ENCODE data around the gene EEF1A2.

EEF1A2 gene

DNA sequence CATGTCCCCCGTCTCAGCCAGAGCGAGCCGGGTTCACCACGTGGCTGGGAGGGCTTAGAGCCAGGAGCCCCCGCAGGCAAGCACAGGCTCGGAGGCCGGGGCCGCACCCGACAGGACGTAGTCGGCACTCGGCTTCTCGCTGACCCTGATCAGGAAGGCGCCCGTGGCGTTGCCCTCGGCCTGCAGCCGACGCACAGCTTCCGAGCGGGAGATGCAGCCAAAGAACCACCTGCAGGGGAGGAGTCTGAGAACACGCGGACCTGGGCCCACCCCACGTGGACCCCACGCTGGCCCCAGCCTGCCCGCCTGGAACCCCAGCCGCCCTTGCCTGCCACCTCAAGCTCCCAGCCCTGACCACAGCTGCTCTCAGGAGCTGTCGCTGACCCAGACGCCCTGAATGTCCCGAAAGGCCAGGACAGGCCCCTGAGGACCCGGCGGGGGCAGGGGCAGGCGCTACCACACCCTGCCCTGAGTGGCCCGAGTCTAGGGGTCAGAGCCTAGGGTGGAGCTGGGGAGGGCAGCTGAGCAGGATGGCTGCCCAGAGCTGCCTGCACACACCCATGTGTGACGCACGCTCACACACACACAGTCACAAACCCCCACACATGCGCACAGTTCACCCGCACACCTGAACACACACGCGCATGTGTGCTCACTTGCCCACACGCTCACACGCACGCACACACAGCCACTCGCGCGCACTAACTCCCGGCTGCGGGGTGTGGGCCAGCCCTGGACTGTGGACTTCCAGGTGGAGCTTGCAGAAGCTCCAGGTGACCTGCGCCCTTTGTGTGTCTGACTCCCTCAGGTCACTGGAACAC is 36.2 kb upstream of the EEF1A2 start:
- peak; percentile 32 for DNase-seq (ENCODE audit: extremely low read depth, insufficient read length)
- Histone ChIP-seq H3K36me3 (ENCODE audit: control insufficient read depth, insufficient read depth, low read length) (no peaks in the 10 kb centered on the region), H3K27me3 (replicated peaks; ENCODE audit: control insufficient read depth, insufficient read depth, low read length) (no peaks in the 10 kb centered on the region), H3K4me3 (replicated peaks; ENCODE audit: low read depth, low read length) (no peak overlapping the region)
- TF ChIP-seq, protein P1, sequence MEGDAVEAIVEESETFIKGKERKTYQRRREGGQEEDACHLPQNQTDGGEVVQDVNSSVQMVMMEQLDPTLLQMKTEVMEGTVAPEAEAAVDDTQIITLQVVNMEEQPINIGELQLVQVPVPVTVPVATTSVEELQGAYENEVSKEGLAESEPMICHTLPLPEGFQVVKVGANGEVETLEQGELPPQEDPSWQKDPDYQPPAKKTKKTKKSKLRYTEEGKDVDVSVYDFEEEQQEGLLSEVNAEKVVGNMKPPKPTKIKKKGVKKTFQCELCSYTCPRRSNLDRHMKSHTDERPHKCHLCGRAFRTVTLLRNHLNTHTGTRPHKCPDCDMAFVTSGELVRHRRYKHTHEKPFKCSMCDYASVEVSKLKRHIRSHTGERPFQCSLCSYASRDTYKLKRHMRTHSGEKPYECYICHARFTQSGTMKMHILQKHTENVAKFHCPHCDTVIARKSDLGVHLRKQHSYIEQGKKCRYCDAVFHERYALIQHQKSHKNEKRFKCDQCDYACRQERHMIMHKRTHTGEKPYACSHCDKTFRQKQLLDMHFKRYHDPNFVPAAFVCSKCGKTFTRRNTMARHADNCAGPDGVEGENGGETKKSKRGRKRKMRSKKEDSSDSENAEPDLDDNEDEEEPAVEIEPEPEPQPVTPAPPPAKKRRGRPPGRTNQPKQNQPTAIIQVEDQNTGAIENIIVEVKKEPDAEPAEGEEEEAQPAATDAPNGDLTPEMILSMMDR (IDR thresholded peaks at IDR 0.05; ENCODE audit: insufficient read depth, low read length, poor library complexity, severe bottlenecking) = no peak

DNA sequence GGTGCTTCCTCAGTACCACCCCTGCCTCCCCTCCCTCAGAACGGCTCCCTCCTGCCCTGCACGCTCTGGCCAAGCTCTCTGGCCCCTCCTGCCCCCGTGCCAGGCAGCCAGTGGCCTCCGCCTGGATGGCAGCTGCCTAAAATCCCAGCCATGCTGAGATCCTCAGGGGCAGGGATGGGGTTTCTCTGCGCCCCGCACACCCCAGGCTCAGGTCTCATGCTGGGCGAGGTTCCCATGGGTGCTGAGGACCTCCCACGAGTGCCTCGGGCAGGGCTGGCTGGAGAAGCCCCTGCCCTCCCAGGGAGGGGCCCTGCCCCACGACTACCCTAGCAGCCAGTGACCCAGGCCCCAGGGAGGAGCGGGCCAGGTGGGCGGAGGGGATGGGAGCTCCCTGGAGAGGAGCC is 35.5 kb upstream of the EEF1A2 start:
- H3K27me3 ChIP-seq (replicated peaks; ENCODE audit: control insufficient read depth, insufficient read depth, low read length) = no peaks in the 10 kb centered on the region
- TF ChIP-seq, protein P1 (IDR thresholded peaks at IDR 0.05; ENCODE audit: insufficient read depth, low read length, poor library complexity, severe bottlenecking) = no peak
- H3K4me3 ChIP-seq (replicated peaks; ENCODE audit: low read depth, low read length) = no peak overlapping the region
- H3K36me3 ChIP-seq (ENCODE audit: control insufficient read depth, insufficient read depth, low read length) = no peaks in the 10 kb centered on the region
- DNase-seq (ENCODE audit: extremely low read depth, insufficient read length) = peak; percentile 13

DNA sequence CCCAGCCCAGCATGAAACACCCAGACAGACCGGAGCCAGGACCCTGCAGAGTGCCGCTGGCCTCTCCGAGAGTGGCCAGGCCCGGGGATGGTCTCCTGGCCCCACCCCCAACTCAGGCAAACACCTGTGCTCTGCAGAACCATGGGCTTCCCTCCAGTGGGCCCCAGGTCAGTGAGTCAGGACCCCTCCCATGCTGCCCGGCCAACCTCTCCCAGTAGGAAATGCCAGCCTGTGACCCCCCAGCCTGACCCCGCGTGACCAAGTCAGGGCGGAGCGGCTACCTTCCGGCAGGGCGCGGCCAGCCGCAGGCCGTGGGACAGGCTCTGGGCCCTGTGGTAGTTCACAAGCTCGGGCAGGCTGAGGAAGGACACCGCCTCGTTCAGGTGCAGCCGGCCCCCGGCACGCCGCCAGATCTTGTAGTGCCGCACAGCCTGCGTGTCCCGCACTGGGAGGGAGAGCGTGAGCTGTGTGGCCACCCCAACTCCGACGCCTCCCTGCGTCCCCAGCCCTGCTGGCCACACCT is 35.0 kb upstream of the EEF1A2 start:
- Histone ChIP-seq H3K4me3 (replicated peaks; ENCODE audit: low read depth, low read length) (no peak overlapping the region), H3K36me3 (ENCODE audit: control insufficient read depth, insufficient read depth, low read length) (no peaks in the 10 kb centered on the region), H3K27me3 (replicated peaks; ENCODE audit: control insufficient read depth, insufficient read depth, low read length) (no peaks in the 10 kb centered on the region)
- TF ChIP-seq, protein P1 (IDR thresholded peaks at IDR 0.05; ENCODE audit: insufficient read depth, low read length, poor library complexity, severe bottlenecking) = no peak
- peak; percentile 17 for DNase-seq (ENCODE audit: extremely low read depth, insufficient read length)

DNA sequence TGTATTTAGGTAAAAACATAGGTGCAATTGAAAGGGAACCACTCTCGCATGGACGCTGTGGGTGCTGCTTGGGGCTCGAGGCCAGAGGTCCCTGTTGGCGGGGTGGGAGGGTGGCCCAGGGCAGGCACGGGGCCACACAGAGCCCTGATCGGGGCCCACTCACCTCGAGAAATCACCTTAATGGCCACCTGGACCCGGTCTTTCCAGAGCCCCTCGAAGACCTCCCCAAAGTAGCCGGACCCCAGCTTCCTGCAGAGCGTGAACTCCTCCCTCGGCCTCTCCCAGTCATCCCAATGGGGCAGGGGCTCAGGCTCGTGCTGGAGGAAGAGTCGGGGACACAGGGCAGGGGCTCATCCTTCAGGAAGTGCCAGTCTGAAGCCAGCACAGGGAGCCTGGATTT is 34.5 kb upstream of the EEF1A2 start:
- no peaks in the 10 kb centered on the region for H3K27me3 ChIP-seq (replicated peaks; ENCODE audit: control insufficient read depth, insufficient read depth, low read length)
- DNase-seq (ENCODE audit: extremely low read depth, insufficient read length) = no peak
- H3K4me3 ChIP-seq (replicated peaks; ENCODE audit: low read depth, low read length) = no peak overlapping the region
- TF ChIP-seq, protein P1 (IDR thresholded peaks at IDR 0.05; ENCODE audit: insufficient read depth, low read length, poor library complexity, severe bottlenecking) = no peak
- H3K36me3 ChIP-seq (ENCODE audit: control insufficient read depth, insufficient read depth, low read length) = no peaks in the 10 kb centered on the region

DNA sequence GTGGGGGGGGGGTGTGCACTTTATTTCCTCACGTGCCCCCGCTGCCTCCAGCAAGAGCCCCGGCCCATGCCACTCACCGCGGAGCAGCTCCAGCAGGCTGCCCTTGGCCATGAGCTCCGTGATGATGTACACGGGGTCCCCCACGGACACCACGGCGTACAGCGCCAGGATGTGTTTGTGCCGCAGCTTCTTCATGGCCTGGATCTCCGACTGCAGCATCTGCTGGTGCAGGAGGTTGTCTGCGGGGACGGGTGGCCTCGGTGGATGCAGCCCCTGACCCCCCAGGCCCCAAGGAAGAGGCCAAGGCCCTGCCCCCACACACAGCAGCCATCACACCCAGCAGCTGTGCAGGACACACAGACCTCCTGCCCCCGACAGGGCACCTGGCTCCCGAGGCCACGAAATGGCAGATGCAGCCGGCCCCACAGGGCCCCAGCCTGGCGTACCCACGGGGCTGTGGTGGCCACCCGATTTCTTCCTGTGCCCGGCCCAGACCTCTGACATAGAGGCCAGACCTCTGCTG is 33.6 kb upstream of the EEF1A2 start:
- no peaks in the 10 kb centered on the region for H3K27me3 ChIP-seq (replicated peaks; ENCODE audit: control insufficient read depth, insufficient read depth, low read length)
- TF ChIP-seq, protein P1 (IDR thresholded peaks at IDR 0.05; ENCODE audit: insufficient read depth, low read length, poor library complexity, severe bottlenecking) = no peak
- DNase-seq (ENCODE audit: extremely low read depth, insufficient read length) = peak; percentile 10
- no peaks in the 10 kb centered on the region for H3K36me3 ChIP-seq (ENCODE audit: control insufficient read depth, insufficient read depth, low read length)
- H3K4me3 ChIP-seq (replicated peaks; ENCODE audit: low read depth, low read length) = no peak overlapping the region
